SKM-1 (cell line): ENCODE data around the gene MTERF4.

ENCODE experiments used
- DNase-seq: peaks from one replicate; lab custom pipeline; 2025; ENCODE audit not compliant: unreplicated experiment; lab: John Stamatoyannopoulos, UW

Gene MTERF4

DNA sequence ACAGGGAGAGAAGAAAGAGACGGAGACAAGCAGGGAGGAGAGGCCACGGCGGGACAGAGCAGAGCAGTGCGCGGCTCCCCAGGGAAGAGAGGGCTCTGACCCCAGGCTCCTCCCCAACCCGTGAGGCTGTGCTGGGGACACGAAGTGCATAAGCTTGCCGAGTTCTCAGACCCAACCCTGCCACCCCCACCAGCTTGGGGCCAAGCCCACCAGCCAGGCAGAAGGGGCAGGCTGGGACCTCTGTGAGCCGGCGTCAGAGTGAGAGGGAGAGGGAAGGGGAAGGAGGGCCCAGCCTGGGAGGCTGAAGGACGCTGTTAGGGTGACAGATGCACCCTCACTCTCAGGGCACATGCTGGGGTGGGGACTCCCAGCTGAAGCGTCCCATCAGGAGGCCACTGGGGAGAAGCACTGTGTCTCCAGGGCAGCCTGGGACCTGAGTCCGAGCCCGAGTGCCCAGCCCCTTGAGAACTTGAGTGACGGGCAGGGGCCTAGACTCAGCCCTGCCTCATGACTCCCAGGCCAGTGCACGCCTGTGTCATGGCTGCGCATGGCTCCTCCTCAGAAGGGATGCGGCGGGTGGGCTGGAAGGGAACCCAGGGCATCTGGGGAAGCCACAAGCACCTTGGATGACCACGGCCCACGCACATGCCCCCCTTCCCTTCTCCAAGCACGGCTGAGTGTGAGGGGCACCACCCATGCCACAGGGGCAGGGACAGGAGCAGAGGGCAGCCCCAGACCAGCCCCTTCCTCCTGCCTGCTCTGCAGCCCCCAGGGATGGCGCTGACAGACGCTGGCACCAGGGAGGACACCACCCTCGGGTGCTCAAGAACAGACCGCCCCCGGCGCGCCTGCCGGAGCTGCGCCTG, 31.0 kb downstream of the MTERF4 start:
- no peak for DNase-seq

DNA sequence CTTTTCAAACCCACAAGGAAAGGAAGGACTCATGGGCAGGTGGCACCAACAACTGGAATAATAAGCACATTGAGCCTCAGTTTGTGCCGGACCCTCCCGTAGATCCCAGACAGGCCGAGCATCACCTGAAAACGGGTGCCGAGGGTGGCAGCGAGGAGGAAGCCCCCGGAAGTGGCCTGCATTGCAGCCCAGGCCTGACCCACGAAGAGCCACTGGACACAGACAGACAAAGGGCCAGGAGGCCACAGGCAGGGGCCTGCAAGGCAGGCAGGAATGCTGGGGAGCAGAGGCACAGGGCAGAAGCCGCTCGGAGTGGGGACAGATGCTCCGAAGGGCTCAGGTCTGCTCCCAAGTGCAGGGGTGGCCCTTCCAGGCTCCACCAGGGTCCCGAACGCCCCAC, 31.7 kb downstream of the MTERF4 start:
- no peak for DNase-seq

DNA sequence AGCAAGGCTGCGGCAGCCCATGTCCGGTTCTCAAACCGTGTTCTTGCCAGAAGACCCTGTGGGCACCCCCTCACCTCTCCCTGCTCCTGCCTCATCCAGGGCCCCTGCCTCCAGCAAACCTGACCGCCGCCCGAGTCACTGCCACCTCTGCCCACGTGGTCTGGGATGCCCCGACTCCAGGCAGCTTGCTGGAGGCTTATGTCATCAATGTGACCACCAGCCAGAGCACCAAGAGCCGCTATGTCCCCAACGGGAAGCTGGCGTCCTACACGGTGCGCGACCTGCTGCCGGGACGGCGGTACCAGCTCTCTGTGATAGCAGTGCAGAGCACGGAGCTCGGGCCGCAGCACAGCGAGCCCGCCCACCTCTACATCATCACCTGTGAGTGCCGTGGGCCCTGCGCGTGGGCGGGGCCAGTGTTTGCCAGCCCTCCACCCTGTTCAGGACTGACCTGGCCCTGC, 32.2 kb downstream of the MTERF4 start:
- DNase-seq = no peak

DNA sequence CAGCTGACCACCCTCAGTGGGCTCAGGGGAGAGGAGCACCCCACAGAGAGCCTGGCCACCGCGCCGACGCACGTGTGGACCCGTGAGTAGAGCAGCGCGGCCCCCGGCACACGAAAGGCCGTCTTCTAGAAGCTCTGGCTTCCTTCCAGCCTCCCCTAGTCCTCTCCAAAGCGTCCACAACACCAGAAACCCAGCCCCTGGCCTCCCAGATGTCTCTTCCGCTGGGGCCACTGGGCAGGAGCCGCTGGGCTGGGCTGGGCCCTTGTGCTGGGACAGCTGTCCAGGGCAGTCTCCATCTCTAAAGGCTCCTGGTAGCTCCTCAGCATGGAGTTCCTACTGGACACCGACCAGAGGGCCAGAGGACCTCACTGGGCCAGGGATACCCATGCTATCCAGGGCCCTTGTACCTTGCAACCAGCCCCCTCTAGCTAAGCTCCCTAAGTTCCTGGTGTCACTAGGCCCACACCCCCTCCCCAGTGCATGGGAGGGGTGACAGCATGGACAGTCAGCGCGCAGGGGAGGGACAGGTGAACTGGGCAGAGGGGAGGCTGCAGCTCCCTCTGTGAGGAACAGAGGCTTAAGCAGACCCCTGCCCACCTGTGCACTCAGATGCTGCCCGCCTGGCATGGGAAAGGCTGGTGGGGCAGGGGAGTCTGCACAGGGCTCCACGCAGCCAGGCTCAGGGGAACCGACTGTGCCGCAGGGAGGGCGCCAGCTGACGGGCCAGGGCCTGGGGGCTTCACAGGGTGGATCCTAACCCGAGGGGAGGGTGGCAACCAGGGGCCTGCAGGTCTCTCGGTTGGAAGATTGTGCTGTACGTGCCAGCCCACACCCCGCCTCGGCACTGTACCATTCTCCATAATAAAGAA, 32.9 kb downstream of the MTERF4 start:
- DNase-seq = no peak

DNA sequence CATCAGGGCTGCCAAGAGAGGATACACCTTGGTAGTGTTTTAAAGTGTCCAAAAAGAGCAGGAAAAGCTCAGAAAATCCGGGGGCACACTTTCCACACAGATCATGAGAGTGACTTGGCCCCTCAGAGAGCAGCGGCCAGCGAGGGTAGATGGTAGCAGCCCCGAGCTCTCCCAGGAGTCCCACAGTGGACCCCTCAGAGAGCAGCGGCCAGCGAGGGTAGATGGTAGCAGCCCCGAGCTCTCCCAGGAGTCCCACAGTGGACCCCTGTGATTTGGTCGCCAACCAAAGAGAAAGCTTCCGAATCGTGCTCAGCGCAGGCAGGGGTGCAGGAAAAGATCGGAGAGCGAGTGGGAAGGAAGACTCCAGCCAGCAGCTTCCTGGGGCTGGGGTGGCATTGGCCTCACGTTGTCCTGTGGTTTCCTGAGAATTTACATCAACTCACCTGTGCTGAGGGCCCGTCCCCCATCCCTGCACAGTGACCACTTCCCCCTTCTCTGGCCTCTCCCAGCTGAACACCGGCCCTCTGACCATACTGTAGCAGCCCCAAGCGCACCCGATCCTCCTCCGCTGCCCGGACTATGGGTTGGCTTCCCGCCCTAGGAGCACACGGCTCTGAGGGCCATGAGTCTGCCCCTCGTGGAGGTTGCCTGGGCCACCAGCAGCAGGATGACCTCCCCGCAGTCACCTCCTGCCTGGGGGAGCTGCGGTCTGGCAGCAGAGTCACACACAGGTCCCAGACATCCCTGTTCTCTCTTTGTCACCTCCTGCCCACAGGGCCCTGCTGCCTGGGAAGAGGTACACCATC, 33.7 kb downstream of the MTERF4 start:
- DNase-seq = no peak

DNA sequence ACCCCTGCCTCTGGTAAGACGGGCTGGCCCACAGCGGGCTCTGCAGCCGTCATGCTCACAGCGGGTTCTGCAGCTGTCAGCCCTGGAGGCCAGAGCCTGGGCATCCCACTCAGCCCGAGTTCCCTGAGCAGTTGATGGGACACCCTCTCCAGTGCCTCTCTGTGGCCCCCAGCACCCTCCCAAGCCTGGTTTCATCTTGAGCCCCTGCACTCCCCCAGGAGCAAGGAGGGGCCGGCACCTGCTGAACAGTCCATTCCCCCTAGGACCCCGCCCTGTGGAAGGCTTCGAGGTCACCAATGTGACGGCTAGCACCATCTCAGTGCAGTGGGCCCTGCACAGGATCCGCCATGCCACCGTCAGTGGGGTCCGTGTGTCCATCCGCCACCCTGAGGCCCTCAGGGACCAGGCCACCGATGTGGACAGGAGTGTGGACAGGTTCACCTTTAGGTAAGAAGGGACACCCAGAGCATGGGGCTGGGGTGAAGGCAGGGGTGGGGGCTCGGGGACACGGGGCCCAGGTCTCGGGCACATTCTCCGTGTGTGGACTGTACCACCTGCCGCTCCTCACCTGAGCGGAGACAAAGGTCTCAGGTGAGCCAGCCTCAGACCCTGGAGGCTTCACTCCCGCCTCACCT, 34.5 kb downstream of the MTERF4 start:
- DNase-seq = no peak

DNA sequence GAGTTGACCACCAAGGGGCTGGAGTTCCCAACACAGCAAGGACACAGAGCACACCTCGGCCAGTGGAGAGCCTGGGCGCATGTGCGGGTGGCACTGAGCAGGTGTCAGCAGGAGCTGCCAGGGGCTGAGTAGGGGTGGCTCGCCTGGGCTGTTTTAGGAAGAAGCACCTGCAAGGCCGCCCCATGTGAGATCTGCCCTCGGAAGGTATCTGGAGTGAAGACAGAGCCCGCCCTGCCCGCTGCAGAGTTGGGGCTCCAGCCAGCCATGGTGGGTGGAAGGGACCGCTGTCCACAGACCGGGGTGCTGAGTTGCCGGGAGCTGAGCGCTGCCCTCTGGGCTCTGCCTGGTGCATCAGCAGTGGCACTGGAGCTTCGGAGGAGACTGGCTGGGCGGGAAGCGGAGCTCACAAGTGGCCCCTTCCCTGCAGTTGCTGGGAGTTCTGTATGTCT, 35.2 kb downstream of the MTERF4 start:
- DNase-seq = no peak

DNA sequence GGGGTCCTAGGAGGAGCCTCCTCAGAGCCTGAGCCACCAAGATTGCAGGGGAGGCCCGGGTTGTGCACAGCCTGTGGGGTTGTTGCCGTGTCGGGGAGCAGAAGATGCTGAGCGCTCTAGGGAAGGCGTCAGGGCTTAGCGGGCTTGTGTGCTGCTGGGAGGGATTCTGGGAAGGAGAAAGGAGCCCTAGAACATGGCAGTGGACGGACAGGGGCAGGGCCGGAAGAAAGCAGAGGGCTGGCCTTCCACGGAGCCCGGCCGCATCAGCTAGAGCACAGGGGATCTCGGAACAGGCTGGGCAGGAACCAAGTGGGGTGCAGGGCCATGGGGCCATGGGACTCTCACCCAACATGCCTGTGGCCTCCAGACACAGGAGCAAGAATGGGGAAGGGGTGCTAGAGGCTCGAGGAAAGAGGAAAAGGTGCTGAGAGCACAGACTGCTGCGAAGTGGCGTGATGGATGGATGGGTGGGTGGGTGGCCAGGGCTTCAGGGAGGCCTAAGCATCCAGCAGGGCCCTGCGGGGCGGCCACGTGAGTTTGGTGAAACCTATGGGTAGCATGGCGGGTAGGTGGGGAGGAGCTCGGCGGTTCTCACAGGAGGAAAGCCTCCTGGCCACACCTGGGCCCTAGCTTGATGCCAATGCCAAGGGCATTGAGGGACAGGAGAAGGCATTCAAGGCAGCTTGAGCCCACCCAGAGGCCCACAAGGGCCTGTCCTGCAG, 35.8 kb downstream of the MTERF4 start:
- DNase-seq = no peak

DNA sequence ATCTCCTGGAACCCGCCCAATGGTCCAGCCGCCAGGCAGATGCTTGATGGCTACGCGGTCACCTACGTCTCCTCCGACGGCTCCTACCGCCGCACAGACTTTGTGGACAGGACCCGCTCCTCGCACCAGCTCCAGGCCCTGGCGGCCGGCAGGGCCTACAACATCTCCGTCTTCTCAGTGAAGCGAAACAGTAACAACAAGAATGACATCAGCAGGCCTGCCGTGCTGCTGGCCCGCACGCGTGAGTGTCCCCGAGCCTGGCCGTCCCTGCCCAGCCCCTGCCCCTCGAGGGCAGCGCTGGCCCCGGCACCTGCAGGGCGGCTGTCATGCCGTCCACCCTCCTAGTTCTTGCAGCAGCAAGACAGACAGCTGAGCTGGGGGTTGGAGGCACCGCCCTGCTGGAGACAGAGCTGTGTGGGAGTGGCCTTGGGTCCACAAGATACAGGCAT, 36.7 kb downstream of the MTERF4 start:
- no peak for DNase-seq

DNA sequence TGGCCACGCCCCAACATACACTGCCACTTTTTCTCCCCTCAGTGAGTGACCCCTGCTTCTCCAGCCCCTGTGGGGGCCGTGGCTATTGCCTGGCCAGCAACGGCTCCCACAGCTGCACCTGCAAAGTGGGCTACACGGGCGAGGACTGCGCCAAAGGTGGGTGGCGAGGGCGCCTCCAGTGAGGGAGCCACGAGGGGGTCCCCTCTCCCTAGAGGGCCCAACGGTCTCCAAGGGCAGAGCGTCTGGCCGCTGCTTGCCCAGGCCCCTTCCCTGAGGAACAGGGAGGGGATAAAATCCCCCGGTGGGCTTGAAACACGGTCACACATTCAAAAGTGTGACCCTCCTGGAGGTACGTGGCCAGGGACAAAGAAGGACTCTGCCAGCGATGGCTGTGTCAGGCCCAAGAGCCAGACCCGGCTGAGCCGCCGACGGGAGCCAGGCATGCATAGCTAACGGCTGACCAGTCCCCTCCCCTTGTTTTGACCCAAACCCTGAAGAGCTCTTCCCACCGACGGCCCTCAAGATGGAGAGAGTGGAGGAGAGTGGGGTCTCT, 37.2 kb downstream of the MTERF4 start:
- no peak for DNase-seq

DNA sequence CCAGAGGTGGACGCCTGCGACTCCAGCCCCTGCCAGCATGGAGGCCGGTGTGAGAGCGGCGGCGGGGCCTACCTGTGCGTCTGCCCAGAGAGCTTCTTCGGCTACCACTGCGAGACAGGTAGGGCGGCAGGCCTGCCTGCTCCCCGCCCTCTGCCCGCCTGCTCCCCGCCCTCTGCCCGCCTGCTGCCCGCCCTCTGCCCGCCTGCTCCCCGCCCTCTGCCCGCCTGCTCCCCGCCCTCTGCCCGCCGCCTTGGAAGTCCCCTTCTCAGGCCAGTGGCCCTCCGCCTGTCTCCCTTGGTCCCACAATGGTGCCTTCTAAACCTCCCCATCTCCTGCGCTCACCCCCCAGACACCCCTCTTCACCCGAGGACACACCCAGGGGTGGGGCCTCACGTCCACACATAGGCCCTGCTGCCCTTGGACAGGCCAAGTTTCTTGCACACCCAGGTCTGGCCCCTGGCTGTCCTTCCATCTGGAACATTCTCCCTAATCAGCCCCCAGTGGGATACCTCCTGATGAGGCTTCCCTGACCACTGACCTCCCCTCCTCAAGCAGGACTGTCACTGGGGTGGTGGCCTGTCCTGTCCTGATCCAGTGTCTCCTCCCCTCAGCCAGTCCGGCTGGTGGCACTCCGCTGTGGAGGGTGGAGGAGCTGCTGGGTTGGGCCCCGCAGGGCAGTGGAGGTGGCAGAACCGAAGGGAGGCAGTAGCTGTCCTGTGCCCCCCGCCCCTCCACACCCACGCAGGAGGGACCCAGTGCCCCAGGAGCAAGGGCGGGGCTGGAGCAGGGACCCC, 37.9 kb downstream of the MTERF4 start:
- no peak for DNase-seq

DNA sequence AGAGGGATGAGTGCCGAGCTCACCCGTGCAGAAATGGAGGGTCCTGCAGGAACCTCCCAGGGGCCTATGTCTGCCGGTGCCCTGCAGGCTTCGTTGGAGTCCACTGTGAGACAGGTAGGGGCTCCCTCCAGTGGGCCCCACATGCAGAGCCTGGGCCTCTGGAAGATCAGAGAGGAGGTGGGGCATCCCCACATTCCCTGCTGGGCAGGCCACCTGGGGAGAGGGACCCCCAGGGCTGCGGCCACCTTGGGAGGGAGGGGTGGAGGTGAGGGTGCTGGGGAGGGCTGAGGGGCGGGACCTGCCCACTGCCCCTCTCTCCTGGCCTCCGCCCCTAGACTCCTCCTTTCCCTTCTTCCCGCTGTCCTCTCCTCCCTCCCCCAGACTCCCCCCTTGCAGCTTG, 38.5 kb downstream of the MTERF4 start:
- no peak for DNase-seq

DNA sequence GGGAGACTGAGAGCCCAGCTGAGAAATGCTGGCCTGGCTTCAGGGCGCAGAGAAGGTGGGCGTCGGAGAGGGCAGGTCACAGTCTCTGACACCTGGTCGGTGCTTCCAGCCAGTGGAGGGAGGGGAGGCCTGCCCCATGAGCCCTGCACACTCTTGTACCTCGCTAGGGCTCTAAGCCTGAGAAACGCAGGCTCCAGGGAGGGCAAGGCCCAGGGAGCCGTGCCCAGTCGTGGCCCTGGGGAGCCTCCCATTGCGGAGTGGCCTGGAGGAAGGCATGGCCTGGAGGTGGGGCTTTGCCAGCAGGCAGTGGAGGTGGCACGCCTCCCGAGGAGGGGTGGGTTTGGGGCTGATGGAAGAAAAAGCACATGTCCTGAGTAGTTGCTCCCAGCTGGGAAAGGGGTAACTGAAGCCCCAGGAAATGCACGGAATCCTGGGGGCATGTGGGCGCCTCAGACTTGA, 39.0 kb downstream of the MTERF4 start:
- DNase-seq = no peak

DNA sequence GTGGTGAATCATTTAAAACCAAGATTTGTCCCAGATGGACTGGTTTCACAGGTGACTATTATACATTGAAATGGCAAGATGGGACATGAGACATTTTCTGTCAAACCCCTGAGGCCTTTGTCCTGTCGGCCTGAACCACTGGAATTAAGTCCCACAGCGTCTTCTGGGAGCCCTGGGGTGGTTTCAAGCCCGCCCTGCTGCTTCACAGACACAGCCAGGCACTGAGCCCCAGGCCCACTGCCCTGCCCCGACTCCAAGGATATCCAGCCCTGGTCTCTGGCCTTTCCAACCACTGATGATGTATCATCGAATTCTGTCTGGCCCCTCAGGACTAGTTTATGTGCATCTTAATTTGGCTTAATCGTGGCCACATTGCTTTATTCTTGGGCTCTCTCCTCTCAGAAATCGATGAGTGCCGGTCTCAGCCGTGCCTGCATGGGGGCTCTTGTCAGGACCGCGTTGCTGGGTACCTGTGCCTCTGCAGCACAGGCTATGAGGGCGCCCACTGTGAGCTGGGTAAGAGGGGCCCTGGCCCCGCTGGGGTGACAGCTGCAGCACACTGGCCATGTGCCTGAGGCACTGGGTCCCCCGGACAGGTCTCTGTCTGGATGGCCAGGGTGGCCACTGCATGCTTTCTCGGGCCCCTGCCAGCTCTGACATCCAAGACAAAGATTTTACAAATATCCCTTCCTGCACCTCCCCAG, 39.5 kb downstream of the MTERF4 start:
- DNase-seq = no peak

DNA sequence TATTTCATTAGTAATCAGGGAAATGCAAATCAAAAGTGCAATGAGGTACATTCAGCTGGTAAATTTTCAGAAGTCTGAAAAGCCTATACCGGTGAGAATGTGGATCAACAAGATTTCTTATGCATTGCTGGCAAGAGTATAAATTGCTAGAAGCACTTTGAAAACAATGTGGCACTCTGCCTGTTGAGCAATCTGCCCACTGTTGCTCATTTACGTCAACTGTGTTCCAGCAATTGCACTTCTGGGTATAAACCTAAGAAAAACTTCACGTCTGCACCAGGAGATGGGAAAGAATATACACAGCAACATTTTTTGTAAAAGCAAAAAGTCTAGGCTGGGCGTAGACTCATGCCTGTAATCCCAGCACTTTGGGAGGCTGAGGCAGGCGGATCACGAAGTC, 40.8 kb downstream of the MTERF4 start:
- no peak for DNase-seq

DNA sequence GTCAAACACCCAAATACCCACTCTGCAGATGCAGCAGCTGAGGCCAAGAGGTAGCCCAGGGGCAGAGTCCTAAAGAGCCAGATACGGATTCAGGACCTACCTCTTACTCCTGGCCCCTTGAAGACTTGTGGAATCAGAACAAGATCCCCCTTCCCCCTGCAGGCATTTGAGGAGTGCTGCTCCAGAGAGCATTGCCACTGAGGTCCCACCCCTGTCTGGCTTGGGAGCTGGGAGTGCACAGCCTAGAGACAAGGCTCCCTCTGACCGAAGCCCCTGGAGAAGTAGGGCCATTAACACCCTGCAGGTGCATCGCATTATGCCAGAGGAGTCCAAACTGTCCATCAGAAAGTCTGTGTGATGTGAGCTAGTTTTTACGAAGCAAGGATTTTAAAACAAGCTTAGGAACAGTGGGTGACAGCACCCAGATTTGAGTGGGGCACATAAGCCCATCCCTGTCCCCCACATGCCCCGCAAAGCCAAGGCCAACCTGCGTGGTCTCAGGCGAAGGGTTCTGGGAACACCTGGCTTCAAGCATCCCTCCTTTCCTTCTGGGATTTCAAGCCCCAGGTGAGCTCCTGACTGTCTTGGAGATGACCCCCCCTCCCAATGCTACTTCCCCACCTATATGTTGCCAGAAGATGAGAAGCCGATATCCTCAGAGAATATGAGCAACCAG, 48.4 kb downstream of the MTERF4 start:
- no peak for DNase-seq

DNA sequence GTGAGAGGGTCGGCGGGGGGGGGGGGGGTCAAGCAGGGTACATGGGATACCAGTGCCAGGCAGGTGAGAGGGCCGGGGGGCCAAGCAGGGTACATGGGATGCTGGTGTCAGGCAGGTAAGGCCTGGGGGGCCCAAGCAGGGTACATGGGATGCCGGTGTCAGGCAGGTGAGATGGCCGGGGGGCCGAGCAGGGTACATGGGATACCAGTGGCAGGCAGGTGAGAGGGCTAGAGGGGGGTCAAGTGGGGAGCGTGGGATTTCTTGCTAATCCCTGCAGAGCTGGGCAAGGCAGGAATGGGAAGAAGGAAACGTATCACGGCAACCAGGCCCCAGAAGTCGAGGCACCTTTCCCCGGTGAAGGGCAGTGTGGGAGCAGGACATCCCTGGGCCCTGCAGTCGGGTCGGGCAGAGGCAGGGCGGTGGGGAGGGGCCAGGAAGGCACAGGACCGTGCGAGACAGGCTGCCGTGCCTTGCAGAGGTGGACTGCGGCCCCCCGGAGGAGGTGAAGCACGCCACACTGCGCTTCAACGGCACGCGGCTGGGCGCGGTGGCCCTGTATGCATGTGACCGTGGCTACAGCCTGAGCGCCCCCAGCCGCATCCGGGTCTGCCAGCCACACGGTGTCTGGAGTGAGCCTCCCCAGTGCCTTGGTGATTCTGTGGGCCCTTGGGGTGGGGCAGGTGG, 49.3 kb downstream of the MTERF4 start:
- DNase-seq = no peak
